ENCODE results near the gene WDCP.
"Not testable (repeated sequence)": the region's sequence is repeated elsewhere in the genome, so short reads cannot be mapped to it uniquely, and the experiment has no call there.

WDCP gene

GRCh38 chr2:24016853-24017703 is 30.1 kb downstream of the WDCP start:
- Histone ChIP-seq H3K4me2 (ENCODE audit: low read length) (no peak overlapping the region), H3K27me3 (ENCODE audit: low read depth, low read length) (no peaks in the 10 kb centered on the region), H4K20me1 (ENCODE audit: insufficient read depth, low read length) (no peaks in the 10 kb centered on the region), H3K36me3 (replicated peaks; ENCODE audit: low read depth, low read length) (no peaks in the 10 kb centered on the region), H3K9ac (ENCODE audit: low read length) (no peak overlapping the region), H3K9me3 (ENCODE audit: insufficient read depth, low read length) (no peaks in the 10 kb centered on the region), H3K4me3 (ENCODE audit: low read length) (no peak overlapping the region), H3K27ac (ENCODE audit: low read length) (no peak overlapping the region), H2AFZ (ENCODE audit: low read depth, low read length) (no peak overlapping the region), H3K4me1 (ENCODE audit: low read length) (no peaks in the 10 kb centered on the region), H3K79me2 (ENCODE audit: low read length) (no peaks in the 10 kb centered on the region)
- TF ChIP-seq EZH2phosphoT487 (IDR thresholded peaks at IDR 0.05; ENCODE audit: low read depth) = no peak
- TF ChIP-seq CTCF (IDR thresholded peaks at IDR 0.05; ENCODE audit: low read depth, low read length) = no peak

- H3K27me3 ChIP-seq (ENCODE audit: low read depth, low read length) = no peaks in the 10 kb centered on the region
- H3K79me2 ChIP-seq (ENCODE audit: low read length) = no peaks in the 10 kb centered on the region
- H3K4me1 ChIP-seq (ENCODE audit: low read length) = no peaks in the 10 kb centered on the region
- H3K4me3 ChIP-seq (ENCODE audit: low read length) = no peak overlapping the region
- H3K27ac ChIP-seq (ENCODE audit: low read length) = no peak overlapping the region
- TF ChIP-seq EZH2phosphoT487 (IDR thresholded peaks at IDR 0.05; ENCODE audit: low read depth) (no peak), CTCF (IDR thresholded peaks at IDR 0.05; ENCODE audit: low read depth, low read length) (no peak)
- H3K4me2 ChIP-seq (ENCODE audit: low read length) = no peak overlapping the region
- H3K9me3 ChIP-seq (ENCODE audit: insufficient read depth, low read length) = no peaks in the 10 kb centered on the region
- H3K9ac ChIP-seq (ENCODE audit: low read length) = no peak overlapping the region
- no peak overlapping the region for H2AFZ ChIP-seq (ENCODE audit: low read depth, low read length)
- H4K20me1 ChIP-seq (ENCODE audit: insufficient read depth, low read length) = no peaks in the 10 kb centered on the region
- H3K36me3 ChIP-seq (replicated peaks; ENCODE audit: low read depth, low read length) = no peaks in the 10 kb centered on the region
These were observed 30.8 kb downstream of the WDCP start for GRCh38 chr2:24016376-24016761.

GRCh38 chr2:24015562-24016375 is 31.4 kb downstream of the WDCP start:
- Histone ChIP-seq H4K20me1 (ENCODE audit: insufficient read depth, low read length) (no peaks in the 10 kb centered on the region), H3K4me2 (ENCODE audit: low read length) (no peak overlapping the region), H3K36me3 (replicated peaks; ENCODE audit: low read depth, low read length) (no peaks in the 10 kb centered on the region), H2AFZ (ENCODE audit: low read depth, low read length) (no peak overlapping the region), H3K9me3 (ENCODE audit: insufficient read depth, low read length) (no peaks in the 10 kb centered on the region), H3K79me2 (ENCODE audit: low read length) (no peaks in the 10 kb centered on the region), H3K4me1 (ENCODE audit: low read length) (no peaks in the 10 kb centered on the region), H3K9ac (ENCODE audit: low read length) (no peak overlapping the region), H3K4me3 (ENCODE audit: low read length) (no peak overlapping the region), H3K27ac (ENCODE audit: low read length) (no peak overlapping the region), H3K27me3 (ENCODE audit: low read depth, low read length) (no peaks in the 10 kb centered on the region)
- no peak for TF ChIP-seq CTCF (IDR thresholded peaks at IDR 0.05; ENCODE audit: low read depth, low read length)
- no peak for TF ChIP-seq EZH2phosphoT487 (IDR thresholded peaks at IDR 0.05; ENCODE audit: low read depth)

- H3K27ac ChIP-seq (ENCODE audit: low read length); H3K27me3 ChIP-seq (ENCODE audit: low read depth, low read length); H3K9me3 ChIP-seq (ENCODE audit: insufficient read depth, low read length); H2AFZ ChIP-seq (ENCODE audit: low read depth, low read length); H4K20me1 ChIP-seq (ENCODE audit: insufficient read depth, low read length); H3K36me3 ChIP-seq (replicated peaks; ENCODE audit: low read depth, low read length); H3K4me1 ChIP-seq (ENCODE audit: low read length); H3K9ac ChIP-seq (ENCODE audit: low read length); H3K79me2 ChIP-seq (ENCODE audit: low read length); H3K4me3 ChIP-seq (ENCODE audit: low read length); H3K4me2 ChIP-seq (ENCODE audit: low read length): not testable (repeated sequence)
These were observed 32.3 kb downstream of the WDCP start for GRCh38 chr2:24014902-24015301.
